Nephron progenitor cell (in vitro differentiated cells): ENCODE data around the gene PRKCI.

Experiments used
- DNase-seq: peaks from one replicate; pipeline ENCODE4 v3.0.0; 2021
- H3K27ac Mint-ChIP-seq: 2 replicates; pipeline ENCODE4 v1.8.0; 2021; ENCODE audit warnings: mild to moderate bottlenecking, moderate library complexity, mixed read lengths
- H3K27me3 Mint-ChIP-seq: 2 replicates; pipeline ENCODE4 v1.8.0; 2021; ENCODE audit warnings: mild to moderate bottlenecking, low read depth, mixed read lengths; ENCODE audit not compliant: poor library complexity
- H3K36me3 Mint-ChIP-seq: 2 replicates; pipeline ENCODE4 v1.8.0; 2021; ENCODE audit warnings: low read depth, mixed read lengths
- H3K4me1 Mint-ChIP-seq: 2 replicates; pipeline ENCODE4 v1.8.0; 2021; ENCODE audit warnings: mixed read lengths
- H3K4me3 Mint-ChIP-seq: 2 replicates; pipeline ENCODE4 v1.8.0; 2021; ENCODE audit warnings: mild to moderate bottlenecking, moderate library complexity, mixed read lengths
- H3K9me3 Mint-ChIP-seq: 2 replicates; pipeline ENCODE4 v1.8.0; 2021; ENCODE audit warnings: mild to moderate bottlenecking, moderate library complexity, mixed read lengths
- CTCF ChIP-seq: fragments of 200-600 bp; sonication (generic); IDR thresholded peaks from 2 replicates; pipeline ENCODE4 v1.5.0; 2021; ENCODE audit warnings: antibody characterized with exemption

Gene PRKCI

GRCh38 chr3:170221924-170222646 lies at the start of gene PRKCI:
PRKCI (plus strand) TSS chr3:170222424; CDS start chr3:170222670, 246 bp downstream.
- H3K9me3 Mint-ChIP-seq, result peaks cover 9% of the 10 kb centered on the region
- H3K27me3 Mint-ChIP-seq, result no peaks in the 10 kb centered on the region
- DNase-seq, result peak; percentile 94
- peak within 1 kb of the TSS; percentile 96 for H3K4me3 Mint-ChIP-seq
- peaks cover 35% of the 10 kb centered on the region for H3K4me1 Mint-ChIP-seq
- H3K36me3 Mint-ChIP-seq, result no peaks in the 10 kb centered on the region
- no peak for TF ChIP-seq CTCF
- H3K27ac Mint-ChIP-seq, result peak within 1 kb of the TSS; percentile 100

- H3K36me3 Mint-ChIP-seq, result peaks cover 36% of the 10 kb centered on the region
These were observed 43.6 kb upstream of the PRKCI start for GRCh38 chr3:170178651-170179050.

GRCh38 chr3:170179432-170179831 lies 42.8 kb upstream of the PRKCI start:
- H3K27ac Mint-ChIP-seq, result peak overlapping the region; percentile 11

More at GRCh38 chr3:170178651-170179050, 43.6 kb upstream of the PRKCI start:
- Mint-ChIP-seq H3K9me3 (no peaks in the 10 kb centered on the region), H3K4me3 (no peak overlapping the region), H3K27me3 (no peaks in the 10 kb centered on the region), H3K4me1 (peaks cover 24% of the 10 kb centered on the region), H3K27ac (no peak overlapping the region)
- no peak for DNase-seq
- TF ChIP-seq CTCF, result no peak

GRCh38 chr3:170180079-170180907 lies 41.9 kb upstream of the PRKCI start:
- Mint-ChIP-seq H3K27ac (peak overlapping the region; percentile 96), H3K27me3 (no peaks in the 10 kb centered on the region), H3K4me3 (peak overlapping the region; percentile 99), H3K4me1 (peaks cover 24% of the 10 kb centered on the region), H3K9me3 (no peaks in the 10 kb centered on the region), H3K36me3 (peaks cover 27% of the 10 kb centered on the region)
- no peak for TF ChIP-seq CTCF
- no peak for DNase-seq

More at GRCh38 chr3:170179432-170179831, 42.8 kb upstream of the PRKCI start:
- Mint-ChIP-seq H3K4me3 (peak overlapping the region; percentile 99), H3K9me3 (no peaks in the 10 kb centered on the region), H3K27me3 (no peaks in the 10 kb centered on the region), H3K36me3 (peaks cover 32% of the 10 kb centered on the region), H3K4me1 (peaks cover 24% of the 10 kb centered on the region)
- TF ChIP-seq CTCF, result no peak
- DNase-seq, result no peak

- Mint-ChIP-seq H3K36me3 (peaks cover 21% of the 10 kb centered on the region), H3K4me1 (peaks cover 24% of the 10 kb centered on the region), H3K27me3 (no peaks in the 10 kb centered on the region), H3K9me3 (no peaks in the 10 kb centered on the region), H3K27ac (peak within 1 kb of the TSS; percentile 99), H3K4me3 (peak within 1 kb of the TSS; percentile 99)
- no peak for TF ChIP-seq CTCF
- DNase-seq, result peak; percentile 96
These were observed 41.0 kb upstream of the PRKCI start, which contains the start of gene PHC3 for GRCh38 chr3:170180908-170181885. PHC3 (minus strand) TSS chr3:170181733; CDS start chr3:170181715, 18 bp downstream.
